ENCODE results near the gene CPNE5.
A peak's percentile ranks its signal among the peaks of the same experiment; 100 is the strongest.

CPNE5 gene

GRCh38 chr6:36843170-36843569 lies 3.9 kb upstream of the CPNE5 start:
- no peak for TF ChIP-seq EZH2phosphoT487 (IDR thresholded peaks at IDR 0.05; ENCODE audit: low read depth)
- Histone ChIP-seq H3K9ac (ENCODE audit: low read length) (no peak overlapping the region), H3K4me2 (ENCODE audit: low read length) (no peak overlapping the region), H2AFZ (ENCODE audit: low read depth, low read length) (no peak overlapping the region), H3K4me1 (ENCODE audit: low read length) (0 out of 2 replicates have a peak, but pooled peaks cover 3% of the 10 kb centered on the region), H3K4me3 (ENCODE audit: low read length) (no peak overlapping the region), H4K20me1 (ENCODE audit: insufficient read depth, low read length) (no peaks in the 10 kb centered on the region), H3K79me2 (ENCODE audit: low read length) (no peaks in the 10 kb centered on the region), H3K9me3 (ENCODE audit: insufficient read depth, low read length) (no peaks in the 10 kb centered on the region), H3K27ac (ENCODE audit: low read length) (no peak overlapping the region), H3K36me3 (replicated peaks; ENCODE audit: low read depth, low read length) (no peaks in the 10 kb centered on the region), H3K27me3 (ENCODE audit: low read depth, low read length) (peaks cover under 1% of the 10 kb centered on the region; the same call in 1 of the 2 replicates)

- Histone ChIP-seq H3K4me3 (ENCODE audit: low read length) (no peak overlapping the region), H3K9me3 (ENCODE audit: insufficient read depth, low read length) (no peaks in the 10 kb centered on the region), H3K36me3 (replicated peaks; ENCODE audit: low read depth, low read length) (no peaks in the 10 kb centered on the region), H3K27ac (ENCODE audit: low read length) (no peak overlapping the region), H3K4me1 (ENCODE audit: low read length) (0 out of 2 replicates have a peak, but pooled peaks cover 3% of the 10 kb centered on the region), H2AFZ (ENCODE audit: low read depth, low read length) (no peak overlapping the region), H3K27me3 (ENCODE audit: low read depth, low read length) (peaks cover 7% of the 10 kb centered on the region; the same call in 1 of the 2 replicates), H3K9ac (ENCODE audit: low read length) (no peak overlapping the region), H3K79me2 (ENCODE audit: low read length) (no peaks in the 10 kb centered on the region), H4K20me1 (ENCODE audit: insufficient read depth, low read length) (no peaks in the 10 kb centered on the region), H3K4me2 (ENCODE audit: low read length) (no peak overlapping the region)
- TF ChIP-seq, protein P1, sequence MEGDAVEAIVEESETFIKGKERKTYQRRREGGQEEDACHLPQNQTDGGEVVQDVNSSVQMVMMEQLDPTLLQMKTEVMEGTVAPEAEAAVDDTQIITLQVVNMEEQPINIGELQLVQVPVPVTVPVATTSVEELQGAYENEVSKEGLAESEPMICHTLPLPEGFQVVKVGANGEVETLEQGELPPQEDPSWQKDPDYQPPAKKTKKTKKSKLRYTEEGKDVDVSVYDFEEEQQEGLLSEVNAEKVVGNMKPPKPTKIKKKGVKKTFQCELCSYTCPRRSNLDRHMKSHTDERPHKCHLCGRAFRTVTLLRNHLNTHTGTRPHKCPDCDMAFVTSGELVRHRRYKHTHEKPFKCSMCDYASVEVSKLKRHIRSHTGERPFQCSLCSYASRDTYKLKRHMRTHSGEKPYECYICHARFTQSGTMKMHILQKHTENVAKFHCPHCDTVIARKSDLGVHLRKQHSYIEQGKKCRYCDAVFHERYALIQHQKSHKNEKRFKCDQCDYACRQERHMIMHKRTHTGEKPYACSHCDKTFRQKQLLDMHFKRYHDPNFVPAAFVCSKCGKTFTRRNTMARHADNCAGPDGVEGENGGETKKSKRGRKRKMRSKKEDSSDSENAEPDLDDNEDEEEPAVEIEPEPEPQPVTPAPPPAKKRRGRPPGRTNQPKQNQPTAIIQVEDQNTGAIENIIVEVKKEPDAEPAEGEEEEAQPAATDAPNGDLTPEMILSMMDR (IDR thresholded peaks at IDR 0.05; ENCODE audit: low read depth, low read length): no peak
- TF ChIP-seq EZH2phosphoT487 (IDR thresholded peaks at IDR 0.05; ENCODE audit: low read depth): no peak
These were observed 2.5 kb upstream of the CPNE5 start for GRCh38 chr6:36841756-36842155.

GRCh38 chr6:36840432-36841403 lies 1.5 kb upstream of the CPNE5 start:
- peak overlapping the region; percentile 81 for H3K4me2 ChIP-seq (ENCODE audit: low read length)
- no peaks in the 10 kb centered on the region for H3K9me3 ChIP-seq (ENCODE audit: insufficient read depth, low read length)
- peak overlapping the region; percentile 75 for H3K4me3 ChIP-seq (ENCODE audit: low read length)
- no peaks in the 10 kb centered on the region for H4K20me1 ChIP-seq (ENCODE audit: insufficient read depth, low read length)
- 0 out of 2 replicates have a peak, but pooled peaks cover 3% of the 10 kb centered on the region for H3K4me1 ChIP-seq (ENCODE audit: low read length)
- H2AFZ ChIP-seq (ENCODE audit: low read depth, low read length): no peak overlapping the region; the same call in 1 of the 2 replicates
- H3K36me3 ChIP-seq (replicated peaks; ENCODE audit: low read depth, low read length): no peaks in the 10 kb centered on the region
- no peak overlapping the region for H3K27ac ChIP-seq (ENCODE audit: low read length)
- H3K9ac ChIP-seq (ENCODE audit: low read length): peak overlapping the region; percentile 30; the same call in 1 of the 2 replicates
- H3K27me3 ChIP-seq (ENCODE audit: low read depth, low read length): peaks cover 7% of the 10 kb centered on the region; the same call in 1 of the 2 replicates
- TF ChIP-seq, protein P1 (IDR thresholded peaks at IDR 0.05; ENCODE audit: low read depth, low read length): no peak
- TF ChIP-seq EZH2phosphoT487 (IDR thresholded peaks at IDR 0.05; ENCODE audit: low read depth): no peak
- no peaks in the 10 kb centered on the region for H3K79me2 ChIP-seq (ENCODE audit: low read length)

DNA sequence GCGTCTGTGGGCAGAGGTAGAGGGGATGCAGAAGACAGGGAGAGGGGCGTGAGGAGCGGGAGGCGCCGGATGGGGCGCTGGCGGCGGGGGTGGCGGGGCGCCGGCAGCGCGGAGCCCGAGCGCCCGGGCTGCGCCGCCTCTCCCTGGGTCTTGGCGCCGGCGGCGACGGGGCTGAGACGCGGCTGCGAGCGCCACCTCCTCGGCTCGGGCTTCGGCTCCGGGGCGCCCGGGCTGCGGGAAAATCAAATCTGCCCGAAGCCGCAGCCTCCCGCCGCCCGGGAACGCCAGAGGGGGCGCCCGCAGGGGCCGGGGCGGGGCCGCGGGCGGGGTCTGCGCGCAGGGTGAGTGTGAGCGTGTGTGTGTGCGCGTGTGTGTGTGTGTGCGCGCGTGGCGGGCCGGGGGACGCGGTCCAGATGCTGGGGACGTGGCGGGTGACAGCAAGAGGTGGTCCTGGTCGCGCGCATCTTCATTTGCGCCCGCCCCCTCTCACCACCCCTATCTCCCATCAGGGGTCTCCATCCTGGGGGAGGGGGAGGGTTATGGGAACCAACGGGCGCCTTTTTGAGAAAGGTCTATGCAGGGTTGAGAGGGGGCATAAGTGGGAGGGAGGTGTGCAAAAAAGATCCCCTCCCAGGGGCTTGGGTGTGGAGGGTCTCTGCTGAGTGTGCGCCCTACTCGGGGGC lies 646 bp upstream of the CPNE5 start:
- Histone ChIP-seq H3K36me3 (replicated peaks; ENCODE audit: low read depth, low read length) (no peaks in the 10 kb centered on the region), H3K9me3 (ENCODE audit: insufficient read depth, low read length) (no peaks in the 10 kb centered on the region), H3K4me1 (ENCODE audit: low read length) (0 out of 2 replicates have a peak, but pooled peaks cover 3% of the 10 kb centered on the region), H4K20me1 (ENCODE audit: insufficient read depth, low read length) (no peaks in the 10 kb centered on the region), H3K4me2 (ENCODE audit: low read length) (peak overlapping the region; percentile 81), H3K27ac (ENCODE audit: low read length) (no peak overlapping the region), H3K27me3 (ENCODE audit: low read depth, low read length) (peaks cover 7% of the 10 kb centered on the region; the same call in 1 of the 2 replicates), H3K4me3 (ENCODE audit: low read length) (peak overlapping the region; percentile 75), H3K9ac (ENCODE audit: low read length) (peak overlapping the region; percentile 30; the same call in 1 of the 2 replicates), H3K79me2 (ENCODE audit: low read length) (no peaks in the 10 kb centered on the region), H2AFZ (ENCODE audit: low read depth, low read length) (0 out of 2 replicates have a peak overlapping the region, but pooled peaks have one; percentile 13)
- TF ChIP-seq, protein P1 (IDR thresholded peaks at IDR 0.05; ENCODE audit: low read depth, low read length): 0 out of 2 replicates have a peak, but pooled peaks have one; percentile 16
- no peak for TF ChIP-seq EZH2phosphoT487 (IDR thresholded peaks at IDR 0.05; ENCODE audit: low read depth)

Measured in OCI-LY3 (cell line).